Effector memory CD8-positive, alpha-beta T cell (primary cell): Measurements from ENCODE around the gene TMEM151B.

Source experiments
- ATAC-seq: fragments of 150-1000 bp; cut with Tn5 transposase; replicated peaks from 2 replicates; pipeline ENCODE4 v1.10.0; 2021; ENCODE audit warnings: mild to moderate bottlenecking, moderate library complexity
- DNase-seq, 3 experiments: peaks; one replicate each; pipeline ENCODE4 v3.0.0; 2021
- H3K27ac Mint-ChIP-seq, 2 donors: one replicate each; pipeline ENCODE4 v1.8.0; 2022; ENCODE audit warnings: mild to moderate bottlenecking in 2 of 2, mixed read lengths in 2 of 2, moderate library complexity in 2 of 2
- H3K27me3 Mint-ChIP-seq, 2 donors: one replicate each; pipeline ENCODE4 v1.8.0; 2022; ENCODE audit warnings: mixed read lengths in 2 of 2
- H3K36me3 Mint-ChIP-seq: one replicate; pipeline ENCODE4 v1.8.0; 2022; ENCODE audit warnings: mild to moderate bottlenecking, moderate library complexity, mixed read lengths; ENCODE audit not compliant: insufficient read depth
- H3K4me1 Mint-ChIP-seq, 2 donors: one replicate each; pipeline ENCODE4 v1.8.0; 2022; ENCODE audit warnings: low read depth in 2 of 2, mixed read lengths in 2 of 2
- H3K4me3 Mint-ChIP-seq, 2 donors: one replicate each; pipeline ENCODE4 v1.8.0; 2022; ENCODE audit warnings: mild to moderate bottlenecking in 2 of 2, mixed read lengths in 2 of 2, moderate library complexity in 2 of 2
- H3K9me3 Mint-ChIP-seq, 2 donors: one replicate each; pipeline ENCODE4 v1.8.0; 2022; ENCODE audit warnings: mixed read lengths in 2 of 2

Gene TMEM151B

DNA sequence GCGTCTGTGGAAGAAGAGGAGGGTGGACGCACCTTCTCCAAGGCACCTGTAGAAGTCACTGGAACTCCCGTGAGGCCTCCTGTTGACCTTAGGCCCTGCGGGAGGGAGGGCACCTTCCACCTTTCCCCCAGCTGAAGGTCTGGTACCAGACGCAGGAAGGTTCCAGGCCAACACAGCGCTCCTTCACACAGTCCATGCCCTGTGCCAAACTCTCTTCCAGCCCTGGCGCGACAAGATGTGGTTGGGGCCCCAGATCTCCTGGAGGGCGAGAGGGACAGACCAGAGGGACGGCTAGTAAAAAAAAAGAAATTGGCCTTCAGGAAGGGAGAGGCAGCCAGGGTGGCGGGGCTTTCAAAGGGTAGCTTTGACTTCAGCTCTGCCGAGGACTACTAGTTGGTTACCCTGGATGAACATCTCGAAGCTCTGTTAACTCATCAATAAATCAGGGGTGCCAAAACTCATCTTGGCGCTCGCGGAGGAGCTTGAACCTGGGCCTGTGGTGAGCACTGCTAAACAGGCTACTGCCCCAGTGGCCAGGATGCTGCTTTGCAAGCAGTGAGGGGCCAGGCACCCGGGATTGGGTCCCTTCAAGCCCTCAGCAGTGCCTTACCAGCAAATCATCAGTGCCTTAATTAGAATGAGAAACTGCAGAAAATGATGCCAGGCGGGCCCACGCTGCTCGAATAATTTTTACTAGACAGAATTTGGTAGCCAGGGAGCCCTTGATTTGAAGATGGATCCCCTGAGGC is 28.0 kb downstream of the TMEM151B start:
- ATAC-seq (no peak), DNase-seq (no peak)
- Mint-ChIP-seq H3K4me3 (peak overlapping the region; percentile 37 to 51), H3K4me1 (peaks cover 8 to 14% of the 10 kb centered on the region in 2 donors), H3K9me3 (no peaks in the 10 kb centered on the region), H3K36me3 (peaks cover 11% of the 10 kb centered on the region), H3K27ac (no peak overlapping the region), H3K27me3 (peaks cover 38 to 61% of the 10 kb centered on the region in 2 donors)

DNA sequence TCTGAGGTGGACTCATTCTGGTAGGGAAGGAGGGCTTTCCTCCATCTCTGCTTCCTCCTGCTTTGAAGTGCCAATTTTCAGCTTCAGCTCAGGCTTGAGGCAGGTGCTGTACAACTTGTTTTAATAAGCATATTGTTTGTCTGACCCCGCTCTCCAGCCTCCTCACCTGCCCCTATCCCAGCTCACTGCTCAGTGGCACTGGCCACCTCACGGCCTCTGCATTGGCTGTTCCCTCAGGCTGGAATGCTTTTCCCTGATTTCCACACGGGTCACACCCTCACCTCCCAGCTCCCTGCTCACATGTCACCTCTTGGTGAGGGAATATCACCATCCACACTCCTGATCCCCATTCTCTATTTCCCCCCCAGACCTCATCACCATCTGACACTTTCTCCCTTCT is 28.6 kb downstream of the TMEM151B start:
- peaks cover 31 to 54% of the 10 kb centered on the region in 2 donors for H3K27me3 Mint-ChIP-seq
- H3K27ac Mint-ChIP-seq: no peak overlapping the region
- no peaks in the 10 kb centered on the region for H3K9me3 Mint-ChIP-seq
- H3K4me3 Mint-ChIP-seq: peak overlapping the region in 1 of 2 donors; percentile 28
- H3K36me3 Mint-ChIP-seq: peaks cover 11% of the 10 kb centered on the region
- no peak for ATAC-seq
- DNase-seq: no peak
- peaks cover 8 to 14% of the 10 kb centered on the region in 2 donors for H3K4me1 Mint-ChIP-seq

DNA sequence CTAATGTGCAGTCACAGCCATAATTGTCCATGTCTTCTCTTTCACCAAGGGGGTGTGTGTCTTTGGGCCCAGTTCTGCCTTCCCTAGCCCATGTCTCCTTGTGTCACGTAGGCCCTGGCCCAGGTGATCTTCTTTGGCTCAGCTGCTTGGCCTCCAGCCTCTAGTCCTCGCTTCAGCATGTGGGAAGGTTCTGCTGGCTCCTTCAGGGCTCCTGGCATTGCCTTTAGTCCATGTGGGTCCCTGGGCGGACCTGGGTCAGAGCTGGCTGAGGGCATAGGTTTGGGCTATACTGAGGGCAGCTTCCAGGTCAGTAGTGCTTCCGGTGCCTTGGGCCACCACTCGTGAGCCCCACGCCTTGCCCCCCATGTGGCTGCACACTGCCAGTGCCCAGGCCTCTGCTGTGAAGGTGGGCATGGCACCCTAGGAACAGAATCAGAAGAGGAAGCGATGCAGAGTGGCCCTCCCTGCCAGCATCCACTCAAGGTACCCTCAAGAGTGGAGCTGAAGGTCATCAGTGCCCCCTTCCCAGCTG is 30.1 kb downstream of the TMEM151B start:
- ATAC-seq: no peak
- Mint-ChIP-seq H3K36me3 (peaks cover 8% of the 10 kb centered on the region), H3K9me3 (no peaks in the 10 kb centered on the region), H3K27ac (no peak overlapping the region), H3K4me1 (peaks cover 8 to 14% of the 10 kb centered on the region in 2 donors), H3K27me3 (peaks cover 17 to 39% of the 10 kb centered on the region in 2 donors), H3K4me3 (no peak overlapping the region)
- DNase-seq: no peak

DNA sequence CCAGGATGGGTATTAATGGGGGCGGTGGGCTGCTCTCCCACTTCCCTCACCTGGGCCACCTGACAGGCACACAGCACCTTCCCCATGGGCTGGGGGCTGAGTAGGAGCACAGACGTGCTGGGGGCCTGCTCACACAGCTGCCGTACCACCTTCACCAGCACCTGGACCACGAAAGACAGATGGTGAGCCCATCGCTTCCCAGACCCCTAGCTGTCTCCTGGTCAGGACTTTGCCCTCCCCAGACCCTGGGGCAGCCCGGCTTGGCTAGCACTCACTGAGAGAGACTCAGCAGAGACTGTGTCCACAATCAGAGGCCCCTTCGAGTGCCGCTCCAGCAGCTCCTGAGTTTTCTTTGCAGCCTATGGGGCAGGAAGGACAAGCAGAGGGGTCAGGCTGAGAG is 30.9 kb downstream of the TMEM151B start:
- H3K36me3 Mint-ChIP-seq: peaks cover 9% of the 10 kb centered on the region
- H3K4me1 Mint-ChIP-seq: peaks cover 13 to 14% of the 10 kb centered on the region in 2 donors
- DNase-seq (no peak), ATAC-seq (no peak)
- no peak overlapping the region for H3K27ac Mint-ChIP-seq
- no peak overlapping the region for H3K4me3 Mint-ChIP-seq
- H3K9me3 Mint-ChIP-seq: no peaks in the 10 kb centered on the region
- H3K27me3 Mint-ChIP-seq: peaks cover 10 to 32% of the 10 kb centered on the region in 2 donors

DNA sequence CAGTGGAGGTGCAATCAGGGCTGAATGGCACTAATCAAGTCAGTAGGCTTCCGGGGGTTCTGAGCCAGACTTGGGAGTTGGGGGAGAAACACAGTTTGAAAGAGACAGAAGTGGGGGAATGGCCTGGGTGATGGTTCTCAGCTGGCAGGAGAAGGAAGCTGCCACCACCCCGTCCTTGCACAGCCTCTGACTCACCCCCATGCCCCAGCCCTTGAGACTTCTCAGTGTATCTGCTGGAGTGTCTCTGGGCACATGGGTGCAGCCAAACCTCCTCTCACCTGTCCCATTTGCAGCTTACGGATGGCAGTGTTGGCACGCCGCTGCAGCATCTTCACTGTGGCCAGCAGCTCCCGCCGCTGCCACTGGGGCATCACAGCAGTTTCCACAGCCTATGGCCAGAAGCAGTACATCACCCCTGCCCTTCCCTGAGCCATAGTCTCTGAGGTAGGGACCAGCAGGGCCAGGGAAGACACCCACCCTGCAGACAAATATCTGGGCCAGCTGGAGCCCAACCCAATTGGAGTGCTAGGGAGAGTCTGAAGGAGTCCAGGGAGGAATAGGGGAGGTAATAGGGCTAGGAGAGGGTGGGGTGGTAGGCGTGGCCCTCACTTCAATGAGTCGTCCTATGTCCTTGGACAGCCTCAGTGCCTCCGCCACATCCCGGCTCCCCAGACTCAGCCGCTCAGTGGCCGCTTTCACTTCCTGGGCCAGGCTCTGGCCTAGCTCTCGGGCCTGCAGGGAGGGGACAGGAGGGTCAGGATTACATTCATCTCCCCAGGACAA is 31.7 kb downstream of the TMEM151B start:
- no peak for DNase-seq
- Mint-ChIP-seq H3K9me3 (no peaks in the 10 kb centered on the region), H3K4me3 (no peak overlapping the region), H3K4me1 (peaks cover 5 to 6% of the 10 kb centered on the region in 2 donors), H3K27ac (no peak overlapping the region), H3K27me3 (peaks cover 1 to 23% of the 10 kb centered on the region in 2 donors), H3K36me3 (peaks cover 11% of the 10 kb centered on the region)
- ATAC-seq: no peak

DNA sequence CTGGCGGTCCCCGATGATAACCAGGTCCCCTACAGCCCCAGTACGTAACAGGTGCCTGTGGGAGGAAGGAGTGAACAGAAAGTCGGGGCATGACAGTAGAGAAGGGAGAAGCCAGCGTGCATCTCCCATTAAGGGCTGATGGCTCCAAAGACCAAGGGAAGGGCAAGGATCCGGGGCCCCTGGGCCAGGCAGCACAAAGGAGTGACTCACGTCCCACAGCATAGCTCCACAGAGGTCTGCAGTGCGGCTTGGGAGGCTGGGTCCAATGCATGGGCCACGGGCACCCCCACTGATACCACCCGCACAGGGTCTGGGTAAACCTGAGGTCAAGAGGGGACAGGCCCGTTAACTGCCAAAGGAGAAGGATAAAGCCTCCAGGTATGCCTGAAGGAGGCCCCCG is 32.6 kb downstream of the TMEM151B start:
- ATAC-seq (no peak), DNase-seq (no peak)
- Mint-ChIP-seq H3K27ac (no peak overlapping the region), H3K36me3 (peaks cover 11% of the 10 kb centered on the region), H3K27me3 (peaks cover 0 to 14% of the 10 kb centered on the region in 2 donors), H3K9me3 (no peaks in the 10 kb centered on the region), H3K4me3 (no peak overlapping the region), H3K4me1 (peaks cover 4 to 5% of the 10 kb centered on the region in 2 donors)

DNA sequence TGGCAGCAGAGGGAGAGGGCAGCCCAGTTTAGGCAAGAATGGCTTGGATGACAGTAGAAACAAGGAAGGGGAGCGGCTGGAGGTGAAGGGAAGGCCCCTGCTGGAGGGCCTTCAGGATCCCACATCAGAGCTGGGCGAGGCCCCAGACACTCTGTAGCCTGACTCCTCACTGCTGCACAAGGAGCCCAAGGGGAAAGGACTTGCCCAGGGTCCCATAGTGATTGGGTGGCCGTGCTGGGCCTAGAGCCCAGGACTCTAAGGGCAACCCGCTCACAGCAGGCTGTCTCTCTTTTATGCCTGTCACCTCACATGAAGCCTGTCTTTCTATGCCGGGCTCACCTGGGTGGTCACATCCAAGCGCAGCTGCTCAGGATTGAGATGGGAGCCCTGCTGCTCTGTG is 33.6 kb downstream of the TMEM151B start:
- DNase-seq (no peak), ATAC-seq (no peak)
- Mint-ChIP-seq H3K27me3 (peaks cover 0 to 6% of the 10 kb centered on the region in 2 donors), H3K4me1 (peaks cover 3 to 5% of the 10 kb centered on the region in 2 donors), H3K36me3 (peaks cover 13% of the 10 kb centered on the region), H3K4me3 (no peak overlapping the region), H3K9me3 (no peaks in the 10 kb centered on the region), H3K27ac (no peak overlapping the region)

DNA sequence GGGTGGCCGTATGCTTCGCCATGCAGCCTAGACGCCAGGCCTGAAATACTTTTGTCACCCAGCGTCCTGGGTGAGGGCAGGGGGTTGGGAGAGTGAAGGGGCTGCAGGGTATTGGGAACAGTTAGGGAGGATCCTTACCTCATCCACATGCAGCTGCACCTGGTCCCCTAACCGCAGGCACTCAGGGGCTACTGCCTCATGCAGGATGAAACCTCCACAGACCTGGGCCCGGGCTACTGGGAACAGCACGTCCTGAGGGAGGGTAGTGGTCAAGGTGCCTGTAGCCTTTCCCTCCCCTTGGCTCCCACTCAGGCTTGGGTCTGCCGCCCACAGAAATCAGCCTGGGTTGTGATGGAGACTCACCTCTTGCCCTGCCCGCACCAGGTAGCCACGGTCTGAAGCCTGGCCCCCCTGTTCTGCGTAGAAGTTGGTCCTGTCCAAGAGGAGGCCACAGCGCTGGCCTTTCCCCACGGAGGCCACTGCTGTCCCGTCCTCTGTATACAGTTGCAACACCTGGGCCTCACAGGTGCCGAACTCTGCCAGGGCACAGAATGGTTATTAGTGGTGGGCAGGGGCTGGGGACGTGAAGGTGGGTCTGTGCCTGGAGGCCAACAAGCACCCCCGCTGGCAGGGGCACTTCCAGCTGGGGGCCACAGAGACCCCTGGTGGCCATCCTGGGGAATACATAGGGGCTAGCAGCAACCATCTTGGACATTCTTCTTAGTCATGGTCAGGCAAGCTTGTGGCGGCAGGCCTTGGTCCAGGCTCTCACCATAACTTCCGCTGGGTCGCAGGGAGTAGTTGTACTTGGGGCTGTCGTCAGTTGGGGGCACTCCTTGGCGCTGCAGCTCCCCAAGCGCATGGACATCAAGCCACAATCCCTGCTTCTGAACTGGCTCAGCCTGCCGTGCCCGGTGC is 34.3 kb downstream of the TMEM151B start:
- DNase-seq (peak; percentile 28 to 37 (median 33)), ATAC-seq (peak; percentile 69)
- Mint-ChIP-seq H3K4me1 (peaks cover 0 to 6% of the 10 kb centered on the region in 2 donors), H3K4me3 (no peak overlapping the region), H3K27me3 (no peaks in the 10 kb centered on the region), H3K27ac (no peak overlapping the region), H3K36me3 (peaks cover 17% of the 10 kb centered on the region), H3K9me3 (no peaks in the 10 kb centered on the region)

DNA sequence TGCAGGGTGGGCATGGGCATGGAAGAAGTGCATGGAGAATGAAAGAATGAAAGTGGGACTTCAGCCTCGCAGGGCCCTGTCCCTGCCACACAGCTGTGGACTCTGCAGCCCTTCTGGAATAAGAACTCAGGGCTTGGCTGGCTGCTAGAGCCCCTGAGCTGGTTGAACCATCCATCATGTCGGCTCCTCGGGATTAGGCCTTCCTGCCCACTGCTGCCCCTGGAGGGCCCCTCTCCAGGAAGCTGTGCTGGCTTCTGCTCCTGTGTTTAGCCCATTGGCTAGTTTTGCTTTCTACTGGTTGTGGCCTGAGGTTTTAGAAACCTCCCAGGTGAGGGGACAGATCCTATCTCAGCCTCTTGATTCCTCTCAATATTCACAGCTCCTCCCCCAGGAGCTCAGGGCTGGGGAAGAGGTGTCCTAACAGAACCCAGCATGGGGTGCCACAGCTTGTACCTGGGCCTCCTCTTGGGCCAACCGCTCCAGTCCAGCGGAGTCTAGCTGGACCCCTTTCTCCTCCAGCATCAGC is 35.0 kb downstream of the TMEM151B start:
- no peaks in the 10 kb centered on the region for H3K27me3 Mint-ChIP-seq
- H3K4me3 Mint-ChIP-seq: no peak overlapping the region
- H3K36me3 Mint-ChIP-seq: peaks cover 24% of the 10 kb centered on the region
- peak overlapping the region in 1 of 2 donors; percentile 19 for H3K27ac Mint-ChIP-seq
- peaks cover 2 to 13% of the 10 kb centered on the region in 2 donors for H3K4me1 Mint-ChIP-seq
- DNase-seq: no peak
- no peaks in the 10 kb centered on the region for H3K9me3 Mint-ChIP-seq
- no peak for ATAC-seq

DNA sequence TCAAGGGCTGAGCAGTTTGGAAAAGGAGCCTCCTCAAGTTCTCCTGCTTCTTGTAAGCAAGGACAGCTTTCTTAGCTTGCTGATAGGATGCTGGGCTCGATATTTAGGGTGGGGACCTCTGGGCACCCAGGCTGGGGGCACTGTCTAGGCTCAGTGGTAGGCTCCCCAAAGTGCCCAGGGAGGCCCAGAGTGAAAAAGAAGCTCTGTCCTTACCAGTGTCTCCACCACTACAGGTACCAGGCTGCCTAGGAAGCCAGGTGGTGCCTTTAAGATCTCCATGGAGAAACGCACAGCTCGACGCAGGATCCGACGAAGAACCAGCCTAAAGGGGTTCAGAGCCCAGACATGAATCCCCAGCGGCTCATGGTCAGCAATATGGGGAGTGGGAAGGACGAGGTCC is 36.5 kb downstream of the TMEM151B start:
- Mint-ChIP-seq H3K36me3 (peaks cover 24% of the 10 kb centered on the region), H3K9me3 (no peaks in the 10 kb centered on the region), H3K4me1 (peaks cover 2 to 18% of the 10 kb centered on the region in 2 donors), H3K27me3 (no peaks in the 10 kb centered on the region), H3K4me3 (no peak overlapping the region), H3K27ac (peak overlapping the region in 1 of 2 donors; percentile 13)
- ATAC-seq (no peak), DNase-seq (no peak)

DNA sequence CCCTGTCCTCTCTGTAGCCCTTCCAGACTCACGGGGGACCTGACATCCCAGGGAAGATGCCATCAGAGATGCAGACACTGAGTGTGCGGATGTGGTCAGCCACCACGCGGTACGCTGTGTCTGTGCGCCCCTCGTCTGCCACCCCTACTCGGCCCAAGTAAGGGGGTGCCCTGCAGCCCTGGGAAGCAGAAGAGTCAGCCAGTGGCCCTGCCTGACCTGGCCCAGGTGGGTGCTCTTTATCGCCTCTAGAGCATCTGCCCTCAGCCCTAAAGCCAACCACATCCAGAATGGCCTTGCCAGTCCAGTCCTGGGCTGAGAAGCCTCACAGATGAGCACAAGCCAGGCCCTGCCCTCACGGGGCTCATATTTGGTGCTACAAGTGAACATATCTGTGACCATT is 37.0 kb downstream of the TMEM151B start:
- peaks cover 20% of the 10 kb centered on the region for H3K36me3 Mint-ChIP-seq
- H3K27ac Mint-ChIP-seq: peak overlapping the region in 1 of 2 donors; percentile 13
- no peak overlapping the region for H3K4me3 Mint-ChIP-seq
- H3K4me1 Mint-ChIP-seq: peaks cover 5 to 22% of the 10 kb centered on the region in 2 donors
- H3K27me3 Mint-ChIP-seq: no peaks in the 10 kb centered on the region
- ATAC-seq (no peak), DNase-seq (no peak)
- no peaks in the 10 kb centered on the region for H3K9me3 Mint-ChIP-seq

DNA sequence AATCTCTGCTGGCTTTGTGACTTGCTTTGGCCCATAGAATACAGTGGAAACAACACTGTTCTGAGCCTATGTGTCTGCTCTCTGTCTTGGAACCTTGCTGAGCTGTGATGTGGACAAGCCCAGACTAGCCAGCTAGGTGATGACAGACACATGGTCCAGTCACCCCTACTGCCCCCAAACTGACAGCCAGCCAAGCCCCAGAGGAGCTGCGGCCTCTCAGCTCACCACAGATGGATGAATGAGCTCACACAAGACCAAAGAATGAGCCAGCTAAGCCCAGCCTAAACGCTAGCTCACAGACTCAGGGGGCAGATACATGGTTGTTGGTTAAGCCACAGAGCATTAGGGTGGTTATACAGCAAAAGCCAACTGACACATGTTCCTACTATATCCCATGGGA is 38.8 kb downstream of the TMEM151B start:
- H3K4me1 Mint-ChIP-seq: peaks cover 14 to 35% of the 10 kb centered on the region in 2 donors
- H3K36me3 Mint-ChIP-seq: peaks cover 25% of the 10 kb centered on the region
- peak overlapping the region in 1 of 2 donors; percentile 38 for H3K27ac Mint-ChIP-seq
- no peak overlapping the region for H3K4me3 Mint-ChIP-seq
- no peak for ATAC-seq
- H3K9me3 Mint-ChIP-seq: no peaks in the 10 kb centered on the region
- no peak for DNase-seq
- no peaks in the 10 kb centered on the region for H3K27me3 Mint-ChIP-seq

DNA sequence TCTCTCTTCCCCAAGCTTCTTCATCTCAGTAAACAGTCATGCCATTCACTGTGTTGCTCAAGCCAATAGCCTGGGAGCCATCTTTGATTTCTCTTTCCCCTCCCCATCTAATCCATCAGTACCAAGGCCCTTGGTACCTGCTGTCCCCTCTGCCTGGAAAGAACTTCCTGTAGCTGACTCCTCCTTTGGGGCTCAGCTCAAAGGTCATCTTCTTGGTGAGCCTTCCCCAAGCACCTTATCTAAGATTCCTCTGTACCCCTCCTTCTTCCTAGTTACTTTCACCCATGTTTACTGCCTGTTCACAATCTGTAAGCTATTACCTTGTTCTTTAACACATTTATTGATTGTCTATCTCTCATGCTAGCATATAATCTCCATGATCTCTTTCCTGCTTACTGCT is 39.4 kb downstream of the TMEM151B start:
- DNase-seq (no peak), ATAC-seq (no peak)
- Mint-ChIP-seq H3K36me3 (peaks cover 25% of the 10 kb centered on the region), H3K27me3 (no peaks in the 10 kb centered on the region), H3K9me3 (no peaks in the 10 kb centered on the region), H3K4me1 (peaks cover 14 to 35% of the 10 kb centered on the region in 2 donors), H3K27ac (no peak overlapping the region), H3K4me3 (no peak overlapping the region)
